Measurements from ENCODE around the gene GRIP1. TPM values are rescaled to one million over a fixed set of nuclear protein-coding genes. Genes with fewer than 3 reads are reported as not detected.
A peak's percentile ranks its signal among the peaks of the same experiment; 100 is the strongest.

Gene GRIP1
- polyA plus RNA-seq, 4 donors: 0.54 to 5.9 (median 0.81) TPM

DNA sequence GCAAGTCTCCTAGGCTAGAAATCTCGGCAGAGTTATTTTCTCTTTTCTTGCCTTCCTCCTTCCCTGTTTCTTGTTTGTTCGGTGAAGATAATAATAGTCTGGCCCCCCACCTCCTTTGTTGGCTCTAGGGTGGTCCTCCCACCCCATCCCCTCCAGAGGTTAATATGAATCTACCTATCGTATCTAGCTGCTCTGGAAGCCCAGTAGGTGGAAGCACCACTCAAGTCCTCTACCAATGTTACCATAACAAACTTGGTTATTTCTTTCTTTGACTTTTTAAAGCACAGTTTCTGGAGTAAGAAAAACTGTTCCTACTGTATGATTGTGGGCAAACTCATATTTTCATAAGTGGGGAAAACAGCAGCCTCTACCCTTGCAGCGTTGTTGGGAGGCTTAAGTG, 19.7 kb upstream of the GRIP1 start:
- no peak overlapping the region for H3K4me3 ChIP-seq (ENCODE audit: low read depth in 1 of 3, low read length in 3 of 3)
- WGBS, 3 donors: 72 to 84% (median 81%) methylated on average over 4 of the region's 4 CpGs
- no peaks in the 10 kb centered on the region for H3K36me3 ChIP-seq (ENCODE audit: control insufficient read depth in 3 of 3, insufficient read depth in 2 of 3, low read depth in 1 of 3, low read length in 3 of 3)
- H3K4me1 ChIP-seq (ENCODE audit: control insufficient read depth in 3 of 3, insufficient read depth in 2 of 3, low read depth in 1 of 3, low read length in 2 of 3): no peaks in the 10 kb centered on the region
- H3K27ac ChIP-seq (ENCODE audit: low read depth in 1 of 3, low read length in 2 of 3): no peak overlapping the region
- H3K27me3 ChIP-seq (ENCODE audit: control insufficient read depth in 3 of 3, insufficient read depth in 3 of 3, low read length in 3 of 3): peaks cover 0 to 4% (median 3%) of the 10 kb centered on the region in 3 donors
- no peak for DNase-seq
- no peak for FAIRE-seq
- no peaks in the 10 kb centered on the region for H3K9me3 ChIP-seq (ENCODE audit: control insufficient read depth in 2 of 2, insufficient read depth in 1 of 2, low read depth in 1 of 2, low read length in 1 of 2)

DNA sequence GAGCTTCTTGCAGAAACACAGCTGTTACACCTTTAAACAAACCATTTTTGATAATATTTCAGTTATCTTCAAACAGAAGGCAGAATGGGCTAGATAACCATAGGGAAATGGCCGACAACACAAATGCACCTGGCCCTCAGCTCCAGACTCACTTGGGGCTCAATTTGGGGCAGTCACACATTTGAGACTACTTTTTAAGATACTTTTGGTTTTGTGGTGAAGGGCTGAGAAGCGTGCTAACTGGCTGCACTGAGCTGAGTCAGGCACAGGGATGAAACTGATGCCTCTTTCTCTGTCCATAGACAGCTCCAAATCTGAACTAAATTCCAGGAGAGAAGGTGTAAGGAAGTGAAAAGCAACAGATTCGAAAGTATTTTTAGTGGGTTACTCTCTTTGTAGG, 18.5 kb upstream of the GRIP1 start:
- FAIRE-seq: no peak
- WGBS, 3 donors: 47 to 66% (median 62%) methylated on average over 3 of the region's 3 CpGs

DNA sequence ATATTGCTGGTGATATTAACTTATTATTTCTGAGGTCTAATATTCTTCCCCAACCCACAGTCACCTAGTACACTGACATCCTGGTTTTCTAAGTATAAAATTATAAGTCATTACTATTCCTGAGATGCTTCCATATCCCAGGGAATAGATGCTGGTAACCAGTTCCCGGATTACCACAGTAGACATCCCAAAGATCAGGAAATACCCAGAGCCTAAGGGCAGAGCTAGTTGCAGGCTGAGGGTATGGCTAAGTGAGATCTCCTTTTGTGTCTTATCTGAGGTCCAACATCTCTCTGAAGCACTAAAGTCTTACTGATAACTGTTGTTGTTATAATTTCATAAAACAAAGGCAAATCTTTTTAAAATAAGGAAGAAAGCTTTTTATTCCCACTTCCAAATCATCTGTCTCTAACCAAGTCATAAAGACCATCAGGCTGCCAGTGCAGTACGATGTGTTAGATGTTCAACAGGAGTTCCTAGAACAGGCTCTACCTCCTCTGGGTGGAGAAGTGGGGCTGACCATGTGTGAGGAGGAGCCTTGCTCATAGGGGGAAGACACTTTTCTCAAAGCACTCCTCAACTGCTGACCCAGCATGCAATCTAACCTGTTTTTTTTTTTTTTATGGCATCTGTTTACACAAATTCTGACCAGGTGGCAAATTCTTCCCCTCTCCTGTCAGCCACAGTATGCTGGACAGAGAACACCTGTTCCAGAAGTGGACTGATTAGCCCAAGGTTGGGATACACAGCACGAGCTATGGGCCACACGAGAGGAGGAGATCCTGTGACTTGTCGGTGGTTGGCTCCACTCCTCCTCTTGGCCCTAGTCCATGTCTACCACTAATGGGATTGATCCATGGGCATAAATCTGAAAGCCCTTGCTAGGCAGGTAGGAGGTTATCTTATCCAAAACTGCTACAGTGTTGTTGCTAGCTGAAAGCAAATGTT, 16.1 kb upstream of the GRIP1 start:
- FAIRE-seq (no peak), DNase-seq (no peak)
- peaks cover 0 to 1% (median 0%) of the 10 kb centered on the region in 3 donors for H3K27me3 ChIP-seq (ENCODE audit: control insufficient read depth in 3 of 3, insufficient read depth in 3 of 3, low read length in 3 of 3)
- H3K36me3 ChIP-seq (ENCODE audit: control insufficient read depth in 3 of 3, insufficient read depth in 2 of 3, low read depth in 1 of 3, low read length in 3 of 3): no peaks in the 10 kb centered on the region
- WGBS, 3 donors: 38 to 65% (median 56%) methylated on average over 5 of the region's 5 CpGs
- no peaks in the 10 kb centered on the region for H3K9me3 ChIP-seq (ENCODE audit: control insufficient read depth in 2 of 2, insufficient read depth in 1 of 2, low read depth in 1 of 2, low read length in 1 of 2)
- H3K4me1 ChIP-seq (ENCODE audit: control insufficient read depth in 3 of 3, insufficient read depth in 2 of 3, low read depth in 1 of 3, low read length in 2 of 3): no peaks in the 10 kb centered on the region
- H3K27ac ChIP-seq (ENCODE audit: low read depth in 1 of 3, low read length in 2 of 3): no peak overlapping the region
- H3K4me3 ChIP-seq (ENCODE audit: low read depth in 1 of 3, low read length in 3 of 3): no peak overlapping the region

More for the DNA sequence above, 18.5 kb upstream of the GRIP1 start:
- H3K27me3 ChIP-seq (ENCODE audit: control insufficient read depth in 3 of 3, insufficient read depth in 3 of 3, low read length in 3 of 3): peaks cover 0 to 4% (median 1%) of the 10 kb centered on the region in 3 donors
- H3K36me3 ChIP-seq (ENCODE audit: control insufficient read depth in 3 of 3, insufficient read depth in 2 of 3, low read depth in 1 of 3, low read length in 3 of 3): no peaks in the 10 kb centered on the region
- H3K9me3 ChIP-seq (ENCODE audit: control insufficient read depth in 2 of 2, insufficient read depth in 1 of 2, low read depth in 1 of 2, low read length in 1 of 2): no peaks in the 10 kb centered on the region
- H3K4me3 ChIP-seq (ENCODE audit: low read depth in 1 of 3, low read length in 3 of 3): no peak overlapping the region
- no peak for DNase-seq
- H3K4me1 ChIP-seq (ENCODE audit: control insufficient read depth in 3 of 3, insufficient read depth in 2 of 3, low read depth in 1 of 3, low read length in 2 of 3): no peaks in the 10 kb centered on the region
- no peak overlapping the region for H3K27ac ChIP-seq (ENCODE audit: low read depth in 1 of 3, low read length in 2 of 3)

DNA sequence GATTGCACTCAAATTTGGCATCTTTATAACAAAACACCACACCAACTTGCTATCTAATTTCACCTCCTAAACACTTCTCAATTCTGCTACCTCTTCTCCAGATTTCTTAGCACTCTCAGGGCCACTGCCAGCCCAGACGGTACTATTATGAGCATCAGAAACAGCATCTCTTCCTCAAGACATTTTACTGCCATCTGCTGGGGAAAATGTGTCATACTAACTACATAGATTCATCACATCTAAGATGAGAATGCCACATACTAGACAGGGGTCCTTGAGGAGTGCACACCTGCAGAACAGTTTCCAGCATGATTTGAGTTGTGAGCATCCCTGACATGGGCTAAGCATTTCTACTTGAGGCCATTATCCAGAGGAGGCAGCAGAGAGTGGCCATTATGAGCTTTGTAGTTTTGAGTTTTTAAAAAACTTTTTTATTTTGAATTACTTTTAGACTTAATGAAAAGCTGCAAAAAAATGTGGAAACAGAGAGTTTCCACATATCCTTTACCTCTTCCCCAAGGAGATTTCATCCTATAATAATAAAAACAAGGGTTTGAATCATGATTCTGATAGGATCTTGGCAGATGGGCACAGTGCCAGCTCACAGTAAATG, 15.1 kb upstream of the GRIP1 start:
- Histone ChIP-seq H3K4me1 (ENCODE audit: control insufficient read depth in 3 of 3, insufficient read depth in 2 of 3, low read depth in 1 of 3, low read length in 2 of 3) (no peaks in the 10 kb centered on the region), H3K9me3 (ENCODE audit: control insufficient read depth in 2 of 2, insufficient read depth in 1 of 2, low read depth in 1 of 2, low read length in 1 of 2) (no peaks in the 10 kb centered on the region), H3K27ac (ENCODE audit: low read depth in 1 of 3, low read length in 2 of 3) (no peak overlapping the region), H3K4me3 (ENCODE audit: low read depth in 1 of 3, low read length in 3 of 3) (no peak overlapping the region), H3K27me3 (ENCODE audit: control insufficient read depth in 3 of 3, insufficient read depth in 3 of 3, low read length in 3 of 3) (peaks cover 0 to 1% (median 0%) of the 10 kb centered on the region in 3 donors), H3K36me3 (ENCODE audit: control insufficient read depth in 3 of 3, insufficient read depth in 2 of 3, low read depth in 1 of 3, low read length in 3 of 3) (no peaks in the 10 kb centered on the region)
- peak; percentile 60 to 64 for DNase-seq
- 0 to 4% (median 0%) methylated on average over 1 of the region's 1 CpG for WGBS, 3 donors
- no peak for FAIRE-seq

DNA sequence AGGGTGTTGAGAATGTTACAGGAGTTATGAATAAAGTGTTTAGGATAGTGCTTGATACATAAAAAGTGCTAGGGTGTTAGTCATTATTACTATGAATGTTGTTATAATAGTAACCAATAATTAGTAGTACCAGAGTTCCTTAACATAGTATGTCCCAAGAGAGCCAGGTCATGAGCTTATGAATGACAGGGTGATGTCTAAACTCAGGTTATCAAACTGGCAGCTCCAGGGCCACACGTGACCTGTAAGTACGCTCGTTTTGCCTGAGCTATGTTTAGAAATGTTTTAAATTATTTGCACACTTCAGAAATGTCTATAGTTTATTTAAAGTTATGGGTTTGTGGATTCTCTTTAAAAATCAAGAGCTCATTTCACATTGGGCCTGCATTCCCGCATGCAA, 14.1 kb upstream of the GRIP1 start:
- H3K27me3 ChIP-seq (ENCODE audit: control insufficient read depth in 3 of 3, insufficient read depth in 3 of 3, low read length in 3 of 3): peaks cover 0 to 1% (median 0%) of the 10 kb centered on the region in 3 donors
- no peaks in the 10 kb centered on the region for H3K4me1 ChIP-seq (ENCODE audit: control insufficient read depth in 3 of 3, insufficient read depth in 2 of 3, low read depth in 1 of 3, low read length in 2 of 3)
- DNase-seq: no peak
- FAIRE-seq: no peak
- no peak overlapping the region for H3K27ac ChIP-seq (ENCODE audit: low read depth in 1 of 3, low read length in 2 of 3)
- no peaks in the 10 kb centered on the region for H3K36me3 ChIP-seq (ENCODE audit: control insufficient read depth in 3 of 3, insufficient read depth in 2 of 3, low read depth in 1 of 3, low read length in 3 of 3)
- no peak overlapping the region for H3K4me3 ChIP-seq (ENCODE audit: low read depth in 1 of 3, low read length in 3 of 3)
- H3K9me3 ChIP-seq (ENCODE audit: control insufficient read depth in 2 of 2, insufficient read depth in 1 of 2, low read depth in 1 of 2, low read length in 1 of 2): no peaks in the 10 kb centered on the region
- WGBS, 3 donors: 70 to 82% (median 80%) methylated on average over 4 of the region's 4 CpGs

DNA sequence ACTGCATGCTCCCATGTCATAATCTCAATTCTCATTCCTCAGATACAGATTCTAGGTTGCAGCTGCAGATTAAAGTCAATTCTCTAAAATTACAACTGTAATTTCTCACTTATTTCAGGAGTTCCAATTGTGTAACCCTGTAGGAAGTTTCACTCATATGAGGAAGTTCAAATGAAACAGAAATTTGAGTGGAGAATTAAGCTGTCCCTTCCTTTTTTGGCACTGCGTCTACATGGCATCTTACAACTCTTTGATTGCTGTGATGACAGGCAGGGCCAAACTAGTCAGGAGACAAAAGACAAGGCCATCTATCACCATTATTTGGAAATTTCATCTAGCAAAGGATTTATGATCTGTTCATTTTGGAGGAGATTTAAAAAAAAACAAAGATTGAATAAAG, 13.3 kb upstream of the GRIP1 start:
- H3K36me3 ChIP-seq (ENCODE audit: control insufficient read depth in 3 of 3, insufficient read depth in 2 of 3, low read depth in 1 of 3, low read length in 3 of 3): no peaks in the 10 kb centered on the region
- no peak overlapping the region for H3K4me3 ChIP-seq (ENCODE audit: low read depth in 1 of 3, low read length in 3 of 3)
- WGBS, 3 donors: 67 to 87% (median 78%) methylated on average over 1 of the region's 1 CpG
- no peak for DNase-seq
- H3K27ac ChIP-seq (ENCODE audit: low read depth in 1 of 3, low read length in 2 of 3): no peak overlapping the region
- FAIRE-seq: no peak
- no peaks in the 10 kb centered on the region for H3K4me1 ChIP-seq (ENCODE audit: control insufficient read depth in 3 of 3, insufficient read depth in 2 of 3, low read depth in 1 of 3, low read length in 2 of 3)
- peaks cover 0 to 1% (median 0%) of the 10 kb centered on the region in 3 donors for H3K27me3 ChIP-seq (ENCODE audit: control insufficient read depth in 3 of 3, insufficient read depth in 3 of 3, low read length in 3 of 3)
- H3K9me3 ChIP-seq (ENCODE audit: control insufficient read depth in 2 of 2, insufficient read depth in 1 of 2, low read depth in 1 of 2, low read length in 1 of 2): no peaks in the 10 kb centered on the region

DNA sequence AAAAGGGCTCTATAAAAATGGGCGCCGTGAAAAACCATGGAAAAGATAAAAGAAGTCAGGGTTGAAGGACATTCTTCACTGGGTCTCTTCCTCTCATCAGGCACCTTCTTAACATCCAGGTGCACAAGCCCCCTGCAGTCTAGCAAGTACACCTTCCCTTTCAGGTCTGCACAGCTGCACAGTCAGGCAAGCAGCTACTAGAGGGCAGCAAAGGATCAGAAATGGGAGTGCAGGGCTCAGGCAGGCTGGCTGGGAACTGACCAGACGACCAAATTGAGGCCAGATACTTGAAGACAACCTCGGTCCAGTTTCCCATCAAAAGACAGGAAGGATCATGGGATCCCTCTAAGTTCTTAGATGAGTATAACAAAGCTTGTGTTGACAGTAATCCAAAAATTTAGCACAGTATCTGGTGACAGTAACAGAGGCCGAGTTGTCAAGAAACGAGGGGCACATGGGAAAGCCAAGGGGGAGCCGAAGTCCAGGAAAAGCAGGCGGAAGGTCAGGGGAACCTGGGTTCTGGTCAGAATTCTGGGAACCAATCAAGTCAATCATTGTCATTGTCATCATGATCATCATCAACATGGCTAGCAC, 10.1 kb upstream of the GRIP1 start:
- Histone ChIP-seq H3K27me3 (ENCODE audit: control insufficient read depth in 3 of 3, insufficient read depth in 3 of 3, low read length in 3 of 3) (no peaks in the 10 kb centered on the region), H3K4me3 (ENCODE audit: low read depth in 1 of 3, low read length in 3 of 3) (no peak overlapping the region), H3K4me1 (ENCODE audit: control insufficient read depth in 3 of 3, insufficient read depth in 2 of 3, low read depth in 1 of 3, low read length in 2 of 3) (no peaks in the 10 kb centered on the region), H3K36me3 (ENCODE audit: control insufficient read depth in 3 of 3, insufficient read depth in 2 of 3, low read depth in 1 of 3, low read length in 3 of 3) (no peaks in the 10 kb centered on the region), H3K27ac (ENCODE audit: low read depth in 1 of 3, low read length in 2 of 3) (no peak overlapping the region), H3K9me3 (ENCODE audit: control insufficient read depth in 2 of 2, insufficient read depth in 1 of 2, low read depth in 1 of 2, low read length in 1 of 2) (no peaks in the 10 kb centered on the region)
- FAIRE-seq: no peak
- peak; percentile 31 to 49 for DNase-seq
- WGBS, 3 donors: 52 to 58% (median 55%) methylated on average over 8 of the region's 8 CpGs

DNA sequence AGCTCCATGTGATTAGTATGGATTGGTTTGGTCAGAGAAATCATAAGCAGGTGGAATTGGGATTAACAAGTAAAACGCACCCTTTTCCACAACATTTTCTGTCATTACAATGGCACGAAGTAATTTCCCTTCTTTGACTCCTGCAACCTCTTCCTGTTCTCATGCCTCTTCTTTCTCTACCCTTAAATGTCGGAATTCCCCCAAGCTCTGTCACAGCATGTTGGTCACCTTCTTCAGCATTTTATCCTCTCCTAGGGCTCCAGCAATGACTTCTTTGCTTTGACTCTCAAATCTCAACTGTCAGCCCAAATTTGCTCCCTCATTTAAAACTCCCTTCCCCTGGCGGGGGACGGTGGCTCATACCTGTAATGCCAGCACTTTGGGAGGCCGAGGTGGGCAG, 5.3 kb upstream of the GRIP1 start:
- 86 to 90% (median 86%) methylated on average over 6 of the region's 6 CpGs for WGBS, 3 donors
- H3K27me3 ChIP-seq (ENCODE audit: control insufficient read depth in 3 of 3, insufficient read depth in 3 of 3, low read length in 3 of 3): no peaks in the 10 kb centered on the region
- DNase-seq (no peak), FAIRE-seq (no peak)
- no peaks in the 10 kb centered on the region for H3K36me3 ChIP-seq (ENCODE audit: control insufficient read depth in 3 of 3, insufficient read depth in 2 of 3, low read depth in 1 of 3, low read length in 3 of 3)
- no peak overlapping the region for H3K27ac ChIP-seq (ENCODE audit: low read depth in 1 of 3, low read length in 2 of 3)
- H3K4me3 ChIP-seq (ENCODE audit: low read depth in 1 of 3, low read length in 3 of 3): no peak overlapping the region
- H3K9me3 ChIP-seq (ENCODE audit: control insufficient read depth in 2 of 2, insufficient read depth in 1 of 2, low read depth in 1 of 2, low read length in 1 of 2): no peaks in the 10 kb centered on the region
- H3K4me1 ChIP-seq (ENCODE audit: control insufficient read depth in 3 of 3, insufficient read depth in 2 of 3, low read depth in 1 of 3, low read length in 2 of 3): no peaks in the 10 kb centered on the region
